K562 (cell line): ENCODE measurements around the gene SLC38A8. TPM values are rescaled to one million over a fixed set of nuclear protein-coding genes. Genes with fewer than 3 reads are reported as not detected.

Source experiments
- ATAC-seq: fragments of 200-7000 bp; cut with Tn5 transposase; 3 replicates; pipeline ENCODE4 v1.9.1; 2020; ENCODE audit warnings: moderate library complexity
- BruUV-seq: library from RNA; stranded (reverse); fragments of 400-500 nt; replicated peaks from 2 replicates; lab custom pipeline; 2021; lab: Mats Ljungman, UMichigan
- CTCF ChIA-PET: fragments of 300-600 bp; formaldehyde crosslinking; extraction: SDS; loops from one replicate; lab custom pipeline; 2021; ENCODE audit warnings: low intra/inter-chr PET ratio; lab: Yijun Ruan, JAX
- POLR2A ChIA-PET: fragments of 300-600, 350-650 bp; sonication (Branson Sonifier 250); formaldehyde crosslinking; extraction: SDS; loops from one replicate; lab custom pipeline; 2021; ENCODE audit warnings: antibody characterized with exemption, inconsistent platforms; lab: Yijun Ruan, JAX
- DNase-seq, 4 experiments: peaks; one replicate each; pipeline versions ENCODE4 v3.0.0 to v3.0.0-alpha.2; 2011 to 2018; ENCODE audit warnings: low spot score in 3 of 4, mixed read lengths in 3 of 4; ENCODE audit errors: extremely low read depth in 1 of 4
- FAIRE-seq: peaks from 2 replicates; lab custom pipeline; 2011; peaks lifted over from hg19 to GRCh38; lab: Jason Lieb, UNC
- H2AFZ ChIP-seq: 2 replicates; pipeline ENCODE4 v1.6.0; 2011; ENCODE audit warnings: low read depth, low read length, control low read depth, inconsistent platforms
- H3K27ac ChIP-seq: fragments of 200-600 bp; 3 replicates; pipeline ENCODE4 v1.8.0; 2011; ENCODE audit warnings: low read depth, mild to moderate bottlenecking, control low read depth, inconsistent platforms, low read length, moderate library complexity, mixed read lengths; ENCODE audit errors: extremely low read depth
- H3K27me3 ChIP-seq, 2 experiments: fragments of 300-600 bp in 1 of 2; 2 replicates in 1 of 2; 3 replicates in 1 of 2; pipeline versions ENCODE4 v1.6.0 to v1.8.0; 2011; ENCODE audit warnings: inconsistent platforms in 2 of 2, low read length in 2 of 2, mild to moderate bottlenecking in 1 of 2, mixed read lengths in 1 of 2, moderate library complexity in 1 of 2; ENCODE audit not compliant: control insufficient read depth in 2 of 2, insufficient read depth in 2 of 2
- H3K36me3 ChIP-seq: fragments of 300-600 bp; 3 replicates; pipeline ENCODE4 v1.8.0; 2011; ENCODE audit warnings: mild to moderate bottlenecking, low read length, inconsistent platforms; ENCODE audit not compliant: control insufficient read depth, insufficient read depth
- H3K4me1 ChIP-seq, 2 experiments: fragments of 200-600 bp in 1 of 2; replicated peaks in 1 of 2; 2 replicates in 1 of 2; 3 replicates in 1 of 2; pipeline versions ENCODE4 v1.5.1 to v1.8.0; 2011; ENCODE audit warnings: inconsistent platforms in 2 of 2, low read length in 2 of 2, mild to moderate bottlenecking in 1 of 2, mixed read lengths in 1 of 2, moderate library complexity in 1 of 2; ENCODE audit not compliant: control insufficient read depth in 2 of 2, insufficient read depth in 2 of 2
- H3K4me2 ChIP-seq: 2 replicates; pipeline ENCODE4 v1.6.1; 2011; ENCODE audit warnings: low read length, control low read depth, inconsistent platforms, mixed read lengths; ENCODE audit not compliant: insufficient read depth
- H3K4me3 ChIP-seq: fragments of 200-600 bp; sonication (generic), shearing (Covaris generic); 2 replicates; pipeline ENCODE4 v1.5.1; 2016; ENCODE audit warnings: control low read depth, inconsistent platforms
- H3K79me2 ChIP-seq: fragments of 200-600 bp; 3 replicates; pipeline ENCODE4 v1.8.0; 2011; ENCODE audit warnings: low read length, inconsistent platforms; ENCODE audit not compliant: control insufficient read depth, insufficient read depth
- H3K9ac ChIP-seq, 2 experiments: 2 replicates each; pipeline versions ENCODE4 v1.6.0 to v1.6.1; 2011; ENCODE audit warnings: low read depth in 2 of 2, low read length in 2 of 2, control low read depth in 1 of 2, inconsistent platforms in 1 of 2, mild to moderate bottlenecking in 1 of 2, mixed read lengths in 1 of 2; ENCODE audit not compliant: insufficient read depth in 1 of 2
- H3K9me1 ChIP-seq: one replicate; pipeline ENCODE4 v1.6.0; 2011; ENCODE audit warnings: inconsistent platforms, mild to moderate bottlenecking, low read length, moderate library complexity; ENCODE audit not compliant: control insufficient read depth, insufficient read depth
- H3K9me3 ChIP-seq: replicated peaks from 2 replicates; pipeline ENCODE4 v1.5.1; 2011; ENCODE audit warnings: low read depth, low read length, inconsistent platforms; ENCODE audit not compliant: control insufficient read depth, insufficient read depth
- H4K20me1 ChIP-seq: replicated peaks from 2 replicates; pipeline ENCODE4 v1.6.1; 2011; ENCODE audit warnings: low read length, inconsistent platforms, mixed read lengths; ENCODE audit not compliant: control insufficient read depth, insufficient read depth
- ARID3A ChIP-seq: IDR thresholded peaks from 2 replicates; pipeline ENCODE4 v1.6.1; 2012; ENCODE audit warnings: low read depth, low read length, improper control_type of control experiment, borderline replicate concordance
- CCAR2 ChIP-seq: fragments of 200-400 bp; formaldehyde crosslinking; IDR thresholded peaks from 2 replicates; pipeline ENCODE4 v1.6.1; 2017; ENCODE audit warnings: mild to moderate bottlenecking, low read depth, low read length
- HDAC8 ChIP-seq: fragments of 450-650 bp; IDR thresholded peaks from 2 replicates; pipeline ENCODE4 v1.6.1; 2016; ENCODE audit warnings: mild to moderate bottlenecking, missing genetic modification characterization, moderate library complexity, missing compliant biosample characterization
- PHF21A ChIP-seq: fragments of 450-650 bp; IDR thresholded peaks from 2 replicates; pipeline ENCODE4 v1.6.1; 2017; ENCODE audit warnings: low read depth, borderline replicate concordance
- PYGO2 ChIP-seq: fragments of 450-650 bp; IDR thresholded peaks from 2 replicates; pipeline ENCODE4 v1.6.1; 2016; ENCODE audit warnings: mild to moderate bottlenecking, missing genetic modification characterization, moderate library complexity, missing compliant biosample characterization
- RBM17 ChIP-seq: fragments of 200-400 bp; formaldehyde crosslinking; IDR thresholded peaks from 2 replicates; pipeline ENCODE4 v1.6.1; 2017; ENCODE audit warnings: low read depth, mild to moderate bottlenecking, low read length, borderline replicate concordance
- RHOXF2B ChIP-seq: fragments of 250-450 bp; sonication (Bioruptor Pico); conservative IDR thresholded peaks from 2 replicates; pipeline ENCODE4 v1.5.1; 2021
- SMC3 ChIP-seq: conservative IDR thresholded peaks from 2 replicates; pipeline ENCODE4 v1.6.1; 2011; ENCODE audit warnings: low read depth, low read length, improper control_type of control experiment; ENCODE audit not compliant: insufficient read depth
- WHSC1 ChIP-seq: IDR thresholded peaks from one replicate; pipeline ENCODE4 v1.6.1; 2012; ENCODE audit warnings: low read length, control low read depth, inconsistent platforms
- ZNF644 ChIP-seq: fragments of 200-800 bp; sonication (Bioruptor generic); IDR thresholded peaks from 2 replicates; pipeline ENCODE4 v1.6.1; 2016; ENCODE audit warnings: low read depth, missing genetic modification characterization, missing compliant biosample characterization
- ZNF778 ChIP-seq: fragments of 450-650 bp; formaldehyde crosslinking; IDR thresholded peaks from 2 replicates; pipeline ENCODE4 v1.4.0; 2020; ENCODE audit warnings: mild to moderate bottlenecking, moderate library complexity
- WGBS: fragments of 100-300 bp; shearing (Covaris generic); methylation state at CpG from one replicate; pipeline ENCODE4 v1.1.6; 2016; ENCODE audit warnings: low coverage, mixed read lengths; ENCODE audit not compliant: insufficient coverage; ENCODE audit errors: missing lambda C conversion rate; 5-methylcytosine and 5-hydroxymethylcytosine counted together
- in situ Hi-C: fragments of 300-500 bp; cut with MboI; formaldehyde crosslinking; loops from 4 replicates; pipeline ENCODE4 v1.15.0; 2018; ENCODE audit warnings: inconsistent platforms, mixed read lengths
- intact Hi-C: fragments of 100-400 bp; cut with micrococcal nuclease; formaldehyde crosslinking; loops from 2 replicates; pipeline ENCODE4 v1.14.2; 2022
- polyA plus RNA-seq, 8 experiments: library from polyadenylated mRNA; depleted of rRNA in 4 of 8; stranded (reverse) in 5 of 8; unstranded in 3 of 8; fragments of >200 nt; fragmentation: Nextera tagmentation in 2 of 8; fragmentation: Illumina TruSeq in 1 of 8; extraction: Ambion mirVana in 2 of 8; extraction: Trizol in 1 of 8; gene quantifications; 2 replicates each; pipeline versions ENCODE4 v1.2.1 to v1.2.3, GENCODE V29; 2011 to 2014; ENCODE audit warnings: inconsistent platforms in 1 of 8, missing spikeins in 1 of 8
- total RNA-seq, 7 experiments: library from RNA; depleted of rRNA in 6 of 7; stranded (reverse); fragments of >200 nt in 6 of 7; fragmentation: Illumina TruSeq in 2 of 7; extraction: Trizol in 2 of 7; gene quantifications; 2 replicates each; pipeline versions ENCODE4 v1.2.1 to v1.2.3, GENCODE V29; 2011 to 2021; ENCODE audit warnings: low replicate concordance in 1 of 7

Gene SLC38A8
- total and polyA plus RNA-seq, 9 of the 15 experiments (the other 6 are each of a cell fraction or from before 2014, with no cell fraction given): 0.28 TPM; not detected in 8

DNA sequence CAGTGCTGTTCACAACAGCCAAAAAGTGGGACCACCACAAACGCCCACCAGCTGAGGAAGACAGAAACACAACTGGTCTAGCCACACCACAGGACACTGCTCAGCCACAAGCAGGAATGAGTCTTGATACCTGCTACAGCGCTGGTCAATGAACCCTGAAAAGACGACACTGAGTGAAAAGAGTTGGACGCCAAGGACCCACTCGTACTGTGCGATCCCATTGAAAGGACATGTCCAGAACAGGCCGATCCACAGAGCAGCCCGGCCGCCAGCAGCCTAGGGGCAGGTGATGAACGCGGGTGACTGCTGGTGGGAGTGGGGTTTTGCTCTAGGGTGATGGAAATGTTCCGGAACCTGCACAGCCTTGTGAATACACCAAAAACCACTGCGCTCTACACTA is 10.6 kb upstream of the SLC38A8 start:
- Histone ChIP-seq H3K9me3 (no peaks in the 10 kb centered on the region), H3K9ac (no peak overlapping the region), H3K4me1 (peaks cover 8 to 23% of the 10 kb centered on the region in 2 experiments; a peak in 4 of 5 replicates), H4K20me1 (no peaks in the 10 kb centered on the region; the same call in 1 of the 2 replicates), H3K9me1 (peaks cover 4% of the 10 kb centered on the region), H3K4me2 (no peak overlapping the region), H3K4me3 (no peak overlapping the region), H3K79me2 (no peaks in the 10 kb centered on the region), H3K36me3 (peaks cover 74% of the 10 kb centered on the region; the same call in 2 of the 3 replicates), H3K27me3 (no peaks in the 10 kb centered on the region), H3K27ac (no peak overlapping the region), H2AFZ (no peak overlapping the region)
- 92% methylated on average over 13 of the region's 13 CpGs for WGBS
- no TSS peak for BruUV-seq
- ChIA-PET CTCF (interaction anchor here (1.0 kb wide), 1 partner anchor 12 kb away, joined by 3 read pairs; no protein-coding TSS in a partner anchor), POLR2A (interaction anchor here (1.4 kb wide), 1 partner anchor 14 kb away, joined by 4 read pairs; no protein-coding TSS in a partner anchor)
- in situ Hi-C loops: no loop called here
- DNase-seq (no peak), FAIRE-seq (no peak), ATAC-seq (no peak)
- intact Hi-C loops: no loop called here
- TF ChIP-seq WHSC1 (no peak), CCAR2 (no peak), HDAC8 (tag) (no peak), ZNF778 (CRISPR knock-in tag) (no peak), ARID3A (no peak), SMC3 (no peak), PYGO2 (no peak), RHOXF2B (no peak), PHF21A (no peak), RBM17 (no peak), ZNF644 (no peak)
